MG63 (cell line): ENCODE measurements around the gene IFNAR2. TPM values are rescaled to one million over a fixed set of nuclear protein-coding genes. Genes with fewer than 3 reads are reported as not detected.
"Not testable (repeated sequence)": the region's sequence is repeated elsewhere in the genome, so short reads cannot be mapped to it uniquely, and the experiment has no call there.

Experiments
- DNase-seq: peaks from one replicate; pipeline ENCODE4 v3.0.0-alpha.2; 2020
- H3K27me3 ChIP-seq: fragments of 250-450 bp; sonication (Bioruptor Pico); 2 replicates; pipeline ENCODE4 v1.5.1; 2020; ENCODE audit warnings: mild to moderate bottlenecking, moderate library complexity
- H3K36me3 ChIP-seq: fragments of 250-450 bp; sonication (Bioruptor Pico); 2 replicates; pipeline ENCODE4 v1.5.1; 2020; ENCODE audit warnings: mild to moderate bottlenecking, moderate library complexity
- H3K4me3 ChIP-seq: fragments of 250-450 bp; sonication (Bioruptor Pico); 2 replicates; pipeline ENCODE4 v1.5.1; 2020; ENCODE audit warnings: mild to moderate bottlenecking, moderate library complexity
- H3K9me3 ChIP-seq: fragments of 250-450 bp; sonication (Bioruptor Pico); 2 replicates; pipeline ENCODE4 v1.5.1; 2020; ENCODE audit warnings: mild to moderate bottlenecking, moderate library complexity
- total RNA-seq: library from RNA; depleted of rRNA; stranded (reverse); fragments of >200 nt; shearing (Covaris generic); gene quantifications from 2 replicates; pipeline ENCODE4 v1.2.3, GENCODE V29; 2014; ENCODE audit warnings: low replicate concordance

Gene IFNAR2
- total RNA-seq, 1 experiment from 2014 or later = 5.8 TPM

DNA sequence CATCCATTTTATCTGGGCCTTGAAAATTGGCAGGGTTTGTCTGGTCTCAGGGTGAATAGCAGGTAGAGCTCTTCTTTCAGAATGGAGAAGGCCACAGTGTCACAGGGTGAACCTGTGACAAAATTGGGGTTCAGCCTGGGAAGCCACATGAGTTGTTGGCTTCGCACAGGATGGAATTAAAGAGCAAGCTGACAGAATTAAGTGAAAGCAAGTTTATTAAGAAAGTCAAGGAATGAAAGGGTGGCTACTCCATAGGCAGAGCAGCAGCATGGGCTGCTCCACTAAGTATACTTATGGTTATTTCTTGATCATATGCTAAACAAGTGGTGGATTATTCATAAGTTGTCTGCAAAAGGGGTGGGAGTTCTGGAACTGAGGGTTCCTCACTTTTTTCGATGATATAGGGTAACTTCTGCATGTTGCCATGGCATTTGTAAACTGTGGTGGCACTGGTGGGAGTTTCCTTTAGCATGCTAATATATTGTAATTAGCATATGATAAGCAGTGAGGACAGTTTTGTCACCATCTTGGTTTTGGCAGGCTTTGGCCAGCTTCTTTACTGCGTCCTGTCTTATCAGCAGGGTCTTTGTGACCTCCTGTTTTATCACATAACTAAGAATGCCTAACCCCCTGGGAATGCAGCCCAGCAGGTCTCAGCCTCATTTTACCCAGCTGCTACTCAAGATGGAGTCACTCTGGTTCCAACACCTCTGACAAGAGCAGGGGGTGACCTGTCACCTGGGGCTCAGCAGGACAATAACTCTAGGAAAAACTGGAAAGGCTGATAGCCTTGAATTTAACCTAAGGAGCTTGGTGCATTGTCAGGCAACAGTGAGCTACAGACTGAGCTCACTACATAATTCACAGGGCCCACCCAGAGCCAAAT is 5.1 kb downstream of the IFNAR2 start:
- no peak for DNase-seq
- Histone ChIP-seq H3K36me3 (no peaks in the 10 kb centered on the region), H3K27me3 (no peaks in the 10 kb centered on the region), H3K4me3 (no peak overlapping the region), H3K9me3 (no peaks in the 10 kb centered on the region)

DNA sequence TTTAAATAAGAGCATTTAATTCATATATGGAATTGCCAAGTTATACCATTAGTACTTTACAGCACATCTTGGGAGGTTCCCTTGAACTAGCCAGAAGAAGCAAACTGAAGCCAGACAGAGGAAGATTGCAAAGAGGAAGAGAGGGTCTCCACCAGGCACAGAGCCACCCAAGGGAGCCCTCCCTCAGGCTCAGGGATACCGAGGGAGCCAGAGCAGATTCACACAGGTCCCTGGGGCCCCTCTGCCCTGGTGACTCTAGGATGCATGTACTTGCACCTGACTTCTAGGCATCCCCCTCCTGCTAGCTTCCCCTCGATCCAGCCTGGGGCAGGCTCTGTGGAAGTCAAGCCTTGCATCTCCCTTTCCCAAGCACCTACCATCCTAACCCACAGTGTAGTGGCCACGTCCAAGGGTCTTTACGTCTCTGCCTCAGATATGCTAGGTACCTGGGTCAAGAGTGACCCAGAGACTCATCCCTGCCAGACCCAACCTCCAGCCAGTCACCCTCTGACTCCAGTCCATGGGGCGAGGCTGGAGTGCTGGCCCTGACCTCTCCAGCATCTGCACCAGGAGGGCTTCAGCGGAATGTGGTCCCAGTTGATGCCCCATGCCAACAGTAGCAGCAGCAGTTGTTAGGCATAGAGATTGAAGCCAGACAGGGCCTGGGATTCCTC is 6.4 kb downstream of the IFNAR2 start:
- no peak overlapping the region for H3K4me3 ChIP-seq
- no peaks in the 10 kb centered on the region for H3K9me3 ChIP-seq
- H3K36me3 ChIP-seq = no peaks in the 10 kb centered on the region
- H3K27me3 ChIP-seq = no peaks in the 10 kb centered on the region
- no peak for DNase-seq

DNA sequence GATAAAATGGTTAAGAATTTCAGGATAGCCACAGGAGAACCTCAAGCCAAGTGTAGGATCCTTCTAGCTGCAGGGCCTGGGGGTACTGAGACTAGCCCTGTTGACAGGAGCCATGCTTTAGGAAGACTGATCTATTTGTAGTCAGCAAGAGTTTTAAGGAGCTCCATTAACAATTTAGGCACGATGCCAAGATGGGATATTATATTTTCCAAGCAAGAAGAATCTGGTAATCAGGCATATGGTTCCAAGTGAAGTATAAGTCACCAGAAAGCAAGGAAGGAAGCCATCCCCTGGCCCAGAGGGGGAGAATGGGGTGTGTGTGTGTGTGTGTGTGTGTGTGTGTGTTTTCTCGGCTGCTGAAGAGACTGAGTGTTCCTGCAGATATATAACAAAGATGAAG is 7.0 kb downstream of the IFNAR2 start:
- H3K36me3 ChIP-seq = no peaks in the 10 kb centered on the region
- H3K4me3 ChIP-seq = no peak overlapping the region
- no peak for DNase-seq
- no peaks in the 10 kb centered on the region for H3K9me3 ChIP-seq
- no peaks in the 10 kb centered on the region for H3K27me3 ChIP-seq

DNA sequence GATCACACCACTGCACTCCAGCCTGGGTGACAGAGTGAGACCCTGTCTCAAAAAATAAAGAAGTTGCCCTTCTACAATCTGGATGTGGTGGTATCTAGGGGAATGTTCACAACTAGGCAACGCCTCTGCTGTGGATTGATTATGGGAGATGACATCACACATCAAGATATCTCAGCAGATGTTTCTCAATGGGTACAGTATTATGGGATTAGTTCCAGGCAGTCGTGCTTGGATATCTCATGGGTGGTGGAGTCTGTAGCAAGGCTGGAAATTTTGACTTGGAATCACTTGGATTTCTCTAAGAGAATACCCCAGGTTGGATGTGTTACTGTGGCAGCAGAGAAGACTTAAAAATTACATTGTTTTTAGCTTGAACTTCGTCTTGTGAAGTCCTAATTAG is 7.7 kb downstream of the IFNAR2 start:
- Histone ChIP-seq H3K9me3 (no peaks in the 10 kb centered on the region), H3K36me3 (no peaks in the 10 kb centered on the region), H3K4me3 (no peak overlapping the region), H3K27me3 (no peaks in the 10 kb centered on the region)
- DNase-seq = no peak

DNA sequence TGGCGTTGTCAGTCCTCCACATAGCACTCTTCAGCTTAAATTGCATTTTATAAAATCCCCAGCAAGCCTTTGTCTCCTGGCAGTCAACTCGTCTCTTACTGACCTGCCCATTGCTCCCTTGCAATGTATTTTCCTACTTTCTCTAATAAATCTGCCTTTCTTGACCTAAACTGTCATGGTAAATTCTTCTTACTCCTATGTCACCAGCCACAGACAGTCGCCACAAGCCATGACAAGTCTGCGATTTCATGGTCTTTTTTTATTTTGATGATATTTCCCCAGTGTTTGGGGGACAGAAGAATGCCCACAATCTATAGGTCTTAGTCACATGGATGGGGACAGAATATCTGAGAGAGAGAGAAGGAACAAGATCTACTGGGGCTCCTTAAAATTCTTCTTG is 8.4 kb downstream of the IFNAR2 start:
- DNase-seq = no peak
- no peaks in the 10 kb centered on the region for H3K27me3 ChIP-seq
- H3K9me3 ChIP-seq = no peaks in the 10 kb centered on the region
- H3K4me3 ChIP-seq = no peak overlapping the region
- H3K36me3 ChIP-seq = no peaks in the 10 kb centered on the region

DNA sequence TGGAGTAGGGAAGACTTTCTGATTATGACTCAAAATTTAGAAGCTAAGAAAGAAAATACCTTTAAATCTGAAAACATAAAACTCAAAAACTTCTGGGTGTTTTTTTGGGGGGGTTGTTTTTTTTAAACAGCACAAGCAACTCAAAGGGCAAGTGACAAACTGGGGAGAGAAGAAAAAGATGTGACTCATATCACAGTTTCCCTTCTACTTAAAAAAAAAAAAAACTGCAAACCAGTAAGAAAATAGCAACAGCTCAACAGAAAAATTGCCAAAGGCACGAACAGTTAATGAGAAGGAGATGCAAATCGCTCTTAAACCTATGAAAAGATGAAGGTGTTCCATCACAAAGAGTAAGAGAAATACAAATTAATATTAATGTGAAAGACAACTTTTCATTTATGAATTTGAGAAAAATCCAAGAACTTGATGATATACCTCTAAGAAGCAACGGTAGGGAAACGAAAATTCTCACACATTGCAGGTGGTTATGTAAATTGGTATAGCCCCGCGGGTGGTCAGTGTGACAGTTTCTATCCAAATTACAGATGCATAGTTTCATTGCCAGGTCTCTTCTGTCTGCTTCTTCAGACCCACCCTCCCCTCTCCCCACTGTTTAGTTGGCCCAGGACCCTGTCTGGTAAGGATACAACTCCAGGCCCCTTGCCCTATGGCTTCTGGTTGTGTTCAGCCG is 9.0 kb downstream of the IFNAR2 start:
- Histone ChIP-seq H3K9me3 (no peaks in the 10 kb centered on the region), H3K36me3 (no peaks in the 10 kb centered on the region), H3K4me3 (no peak overlapping the region), H3K27me3 (no peaks in the 10 kb centered on the region)
- DNase-seq = no peak

DNA sequence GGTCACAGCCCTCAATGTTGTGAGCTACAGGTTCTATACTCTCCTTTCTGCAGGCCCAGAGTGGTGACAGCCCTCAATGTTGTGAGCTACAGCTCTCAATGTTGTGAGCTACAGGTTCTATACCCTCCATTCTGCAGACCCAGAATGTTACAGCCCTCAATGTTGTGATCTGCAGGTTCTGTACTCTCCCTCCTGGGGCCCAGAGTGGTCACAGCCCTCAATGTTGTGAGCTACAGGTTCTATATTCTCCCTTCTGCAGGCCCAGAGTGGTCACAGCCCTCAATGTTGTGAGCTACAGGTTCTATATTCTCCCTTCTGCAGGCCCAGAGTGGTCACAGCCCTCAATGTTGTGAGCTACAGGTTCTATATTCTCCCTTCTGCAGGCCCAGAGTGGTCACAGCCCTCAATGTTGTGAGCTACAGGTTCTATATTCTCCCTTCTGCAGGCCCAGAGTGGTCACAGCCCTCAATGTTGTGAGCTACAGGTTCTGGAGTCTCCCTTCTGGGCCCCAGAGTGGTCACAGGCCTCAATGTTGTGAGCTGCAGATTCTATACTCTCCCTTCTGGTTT is 9.9 kb downstream of the IFNAR2 start:
- not testable (repeated sequence) for H3K9me3 ChIP-seq, H3K4me3 ChIP-seq, H3K27me3 ChIP-seq, H3K36me3 ChIP-seq, DNase-seq

DNA sequence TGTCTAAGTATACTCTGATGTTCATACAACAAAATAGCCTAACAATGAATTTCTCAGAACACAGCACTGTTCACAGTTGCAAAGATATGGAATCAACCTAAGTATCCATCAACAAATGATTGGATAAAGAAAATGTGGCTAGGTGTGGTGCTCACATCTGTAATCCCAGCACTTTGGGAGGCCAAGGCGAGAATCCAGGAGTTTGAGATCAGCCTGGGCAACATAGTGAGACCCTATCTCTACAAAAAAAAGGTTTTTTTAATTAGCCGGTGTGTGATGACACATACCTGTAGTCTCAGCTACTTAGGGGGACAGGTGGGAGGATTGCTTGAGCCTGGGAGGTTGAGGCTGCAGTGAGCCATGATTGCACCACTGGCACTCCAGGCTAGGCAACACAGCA is 10.7 kb downstream of the IFNAR2 start:
- H3K9me3 ChIP-seq = no peaks in the 10 kb centered on the region
- no peak overlapping the region for H3K4me3 ChIP-seq
- no peak for DNase-seq
- no peaks in the 10 kb centered on the region for H3K27me3 ChIP-seq
- no peaks in the 10 kb centered on the region for H3K36me3 ChIP-seq

DNA sequence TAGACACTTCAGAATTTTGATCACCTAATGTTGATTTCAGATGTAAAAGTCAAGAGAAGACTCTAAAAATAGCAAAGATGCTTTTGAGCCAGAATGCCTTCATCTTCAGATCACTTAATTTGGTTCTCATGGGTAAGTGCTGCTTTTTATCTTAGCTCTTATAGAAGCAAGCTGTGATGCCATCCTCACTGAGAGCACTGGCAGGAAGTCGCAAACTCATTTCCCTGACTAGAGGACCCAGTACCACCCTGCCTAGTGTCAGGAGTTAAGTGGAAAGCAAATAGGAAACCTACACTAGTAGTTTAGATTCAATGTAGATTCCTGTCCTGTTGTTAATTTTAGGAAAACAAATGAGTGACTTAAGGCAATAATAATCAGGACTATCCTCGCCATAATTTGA is 12.1 kb downstream of the IFNAR2 start:
- H3K4me3 ChIP-seq = no peak overlapping the region
- H3K36me3 ChIP-seq = peaks cover 2% of the 10 kb centered on the region; the same call in 1 of the 2 replicates
- no peaks in the 10 kb centered on the region for H3K27me3 ChIP-seq
- no peaks in the 10 kb centered on the region for H3K9me3 ChIP-seq
- no peak for DNase-seq

DNA sequence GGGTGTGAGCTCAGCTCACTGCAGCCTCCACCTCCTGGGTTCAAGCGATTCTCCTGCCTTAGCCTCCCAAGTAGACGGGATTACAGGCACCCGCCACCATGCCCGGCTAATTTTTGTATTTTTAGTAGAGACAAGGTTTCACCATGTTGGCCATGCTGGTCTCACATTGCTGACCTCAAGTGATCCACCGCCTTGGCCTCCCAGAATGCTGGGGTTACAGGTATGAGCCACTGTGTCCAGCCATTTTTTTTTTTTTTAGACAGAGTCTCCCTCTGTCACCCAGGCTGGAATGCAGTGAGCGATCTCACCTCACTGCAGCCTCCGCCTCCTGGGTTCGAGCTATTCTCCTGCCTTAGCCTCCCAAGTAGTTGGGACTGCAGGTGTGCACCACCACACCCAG is 13.1 kb downstream of the IFNAR2 start:
- not testable (repeated sequence) for H3K27me3 ChIP-seq, H3K9me3 ChIP-seq, H3K4me3 ChIP-seq, H3K36me3 ChIP-seq, DNase-seq

DNA sequence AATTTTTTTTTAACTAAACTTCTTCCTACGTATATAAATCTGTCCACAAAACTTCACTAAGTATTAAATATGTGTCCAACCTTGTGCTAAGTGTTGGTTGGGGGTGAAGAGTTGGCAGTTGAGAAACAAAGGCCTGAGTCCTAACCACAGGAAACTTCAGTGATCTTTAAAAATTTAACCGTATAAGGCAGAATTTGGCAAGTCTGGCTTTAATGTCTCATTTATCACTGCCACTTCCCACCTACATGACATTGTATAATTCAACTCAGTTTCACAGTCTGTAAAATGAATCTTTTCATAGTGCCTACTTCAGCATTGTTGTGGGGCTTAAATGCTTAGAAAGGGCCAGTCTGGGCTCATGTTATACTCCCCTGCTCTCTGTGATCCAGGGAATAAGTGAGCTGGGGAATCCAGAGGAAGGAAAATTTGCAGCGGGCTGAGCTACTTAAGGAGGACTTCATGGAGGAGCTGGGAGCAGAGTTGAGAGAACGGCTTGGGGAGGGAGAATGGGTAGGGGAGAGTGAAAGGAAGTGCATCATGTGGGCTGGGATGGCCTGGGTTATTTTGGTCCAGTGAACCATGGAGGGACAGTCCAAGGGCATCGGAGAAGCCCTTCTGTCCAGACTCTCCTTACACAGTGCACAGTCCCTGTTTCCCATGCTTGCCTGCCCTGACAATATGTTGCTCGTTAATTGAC is 14.5 kb downstream of the IFNAR2 start:
- peaks cover 3% of the 10 kb centered on the region for H3K36me3 ChIP-seq
- H3K27me3 ChIP-seq = no peaks in the 10 kb centered on the region
- H3K4me3 ChIP-seq = no peak overlapping the region
- no peak for DNase-seq
- no peaks in the 10 kb centered on the region for H3K9me3 ChIP-seq

DNA sequence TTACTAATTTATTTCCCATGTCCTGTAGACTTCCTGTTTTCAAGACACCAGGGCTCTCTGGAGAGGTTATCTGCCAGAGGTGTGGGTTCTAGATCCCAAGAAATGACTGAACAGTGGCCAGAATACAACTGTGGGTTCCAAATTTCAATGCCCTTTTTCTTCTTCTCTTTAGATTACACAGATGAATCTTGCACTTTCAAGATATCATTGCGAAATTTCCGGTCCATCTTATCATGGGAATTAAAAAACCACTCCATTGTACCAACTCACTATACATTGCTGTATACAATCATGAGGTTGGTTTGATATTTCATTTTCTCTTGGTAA is 15.0 kb downstream of the IFNAR2 start:
- H3K27me3 ChIP-seq = no peaks in the 10 kb centered on the region
- H3K36me3 ChIP-seq = peaks cover 5% of the 10 kb centered on the region
- no peak overlapping the region for H3K4me3 ChIP-seq
- no peak for DNase-seq
- H3K9me3 ChIP-seq = no peaks in the 10 kb centered on the region

DNA sequence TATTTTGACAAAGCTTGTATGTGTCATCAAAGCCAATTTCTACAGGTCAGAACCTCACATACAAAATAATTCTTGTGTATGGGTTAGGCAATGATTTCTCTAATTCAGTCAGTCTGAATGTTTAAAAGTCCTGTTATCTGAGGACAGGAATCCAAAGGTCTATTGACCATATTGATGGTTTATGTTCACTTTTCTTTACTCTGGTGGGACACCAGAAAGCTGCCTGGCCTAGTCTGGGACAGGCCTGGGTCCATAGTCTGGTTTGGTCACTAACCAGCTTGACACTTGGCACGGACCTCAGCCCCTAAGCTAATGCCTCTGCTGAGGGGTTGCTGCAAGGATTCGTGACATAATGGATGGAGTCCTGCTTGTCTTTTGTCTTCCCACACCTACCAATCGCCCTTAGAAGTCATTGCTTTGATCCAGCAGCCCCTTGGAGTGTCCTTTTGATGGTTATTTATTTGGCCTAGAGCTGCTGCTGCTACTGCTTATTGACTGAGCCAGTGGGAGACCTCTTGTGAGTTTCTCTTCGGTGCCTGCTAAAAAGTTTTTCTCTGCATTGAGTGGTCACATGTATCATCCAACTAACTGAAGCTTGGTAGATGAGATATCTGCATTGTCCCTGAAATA is 15.7 kb downstream of the IFNAR2 start:
- H3K36me3 ChIP-seq = peaks cover 5% of the 10 kb centered on the region
- H3K27me3 ChIP-seq = no peaks in the 10 kb centered on the region
- no peak overlapping the region for H3K4me3 ChIP-seq
- H3K9me3 ChIP-seq = no peaks in the 10 kb centered on the region
- DNase-seq = no peak

DNA sequence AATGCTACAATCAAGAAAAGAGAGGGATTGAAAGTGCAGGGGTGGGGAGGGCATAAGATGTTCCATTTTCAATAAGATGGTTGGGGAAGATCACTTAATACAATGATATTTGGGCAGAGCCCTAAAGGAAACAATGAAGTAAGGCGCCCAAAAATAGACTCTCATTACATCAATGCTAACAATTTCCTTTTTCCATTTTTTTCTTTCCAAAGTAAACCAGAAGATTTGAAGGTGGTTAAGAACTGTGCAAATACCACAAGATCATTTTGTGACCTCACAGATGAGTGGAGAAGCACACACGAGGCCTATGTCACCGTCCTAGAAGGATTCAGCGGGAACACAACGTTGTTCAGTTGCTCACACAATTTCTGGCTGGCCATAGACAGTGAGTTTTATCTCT is 16.8 kb downstream of the IFNAR2 start:
- Histone ChIP-seq H3K36me3 (peaks cover 5% of the 10 kb centered on the region), H3K4me3 (no peak overlapping the region), H3K9me3 (no peaks in the 10 kb centered on the region), H3K27me3 (no peaks in the 10 kb centered on the region)
- DNase-seq = no peak

DNA sequence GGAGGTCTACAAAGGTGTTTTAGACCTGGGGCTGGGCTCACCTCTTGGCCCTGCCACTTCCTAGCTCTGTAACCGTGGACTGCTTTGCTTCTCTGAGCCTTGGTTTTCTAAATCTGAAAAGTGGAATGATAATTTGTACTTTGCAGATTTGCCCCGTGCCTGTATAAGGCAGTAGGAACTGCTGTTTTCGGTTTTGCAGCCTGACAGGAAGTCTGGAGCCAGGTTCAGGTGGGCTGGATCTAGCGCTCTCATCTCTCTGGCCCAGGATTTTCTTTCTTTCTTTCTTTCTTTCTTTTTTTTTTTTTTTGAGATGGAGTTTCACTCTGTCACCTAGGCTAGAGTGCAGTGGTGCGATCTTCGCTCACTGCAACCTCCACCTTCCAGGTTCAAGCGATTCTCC is 17.2 kb downstream of the IFNAR2 start:
- Histone ChIP-seq H3K4me3 (no peak overlapping the region), H3K36me3 (peaks cover 5% of the 10 kb centered on the region)

DNA sequence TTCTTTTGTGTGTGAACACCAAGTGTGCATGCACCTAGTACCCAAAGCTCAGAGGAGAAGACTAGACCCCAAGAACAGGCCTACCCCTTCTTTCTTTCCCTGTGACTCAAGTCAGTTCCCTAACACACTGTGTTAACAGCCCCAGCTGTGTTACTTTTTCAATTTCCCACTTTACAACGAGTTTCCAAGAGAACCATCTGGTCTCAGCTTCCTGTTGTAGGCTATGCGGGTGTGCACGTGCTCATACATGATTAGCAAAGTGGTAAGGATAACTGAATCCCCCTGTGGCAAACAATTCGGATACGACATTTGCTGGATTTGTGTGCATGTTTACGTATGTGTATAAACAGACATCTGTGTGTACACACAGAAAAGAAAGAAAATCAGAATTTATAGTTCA is 17.9 kb downstream of the IFNAR2 start:
- no peaks in the 10 kb centered on the region for H3K27me3 ChIP-seq
- no peak overlapping the region for H3K4me3 ChIP-seq
- no peaks in the 10 kb centered on the region for H3K9me3 ChIP-seq
- H3K36me3 ChIP-seq = peaks cover 9% of the 10 kb centered on the region
- no peak for DNase-seq

More for the DNA sequence above, 17.2 kb downstream of the IFNAR2 start:
- no peak for DNase-seq
- no peaks in the 10 kb centered on the region for H3K27me3 ChIP-seq
- no peaks in the 10 kb centered on the region for H3K9me3 ChIP-seq
